ENCODE measurements around the gene OSBPL9.

- TF ChIP-seq CTCF (IDR thresholded peaks at IDR 0.05) (no peak), POLR2A (IDR thresholded peaks at IDR 0.05) (no peak), POLR2AphosphoS5 (IDR thresholded peaks at IDR 0.05) (no peak), EP300 (IDR thresholded peaks at IDR 0.05) (no peak)
Observed at GRCh38 chr1:51578383-51579109, 38.3 kb upstream of the OSBPL9 start.
